Nephron progenitor cell (in vitro differentiated cells): Measurements from ENCODE around the gene C3orf38.
"Not testable (repeated sequence)": the region's sequence is repeated elsewhere in the genome, so short reads cannot be mapped to it uniquely, and the experiment has no call there.

Source experiments
- DNase-seq: peaks from one replicate; pipeline ENCODE4 v3.0.0; 2021
- H3K27ac Mint-ChIP-seq: 2 replicates; pipeline ENCODE4 v1.8.0; 2021; ENCODE audit warnings: mild to moderate bottlenecking, moderate library complexity, mixed read lengths
- H3K27me3 Mint-ChIP-seq: 2 replicates; pipeline ENCODE4 v1.8.0; 2021; ENCODE audit warnings: mild to moderate bottlenecking, low read depth, mixed read lengths; ENCODE audit not compliant: poor library complexity
- H3K36me3 Mint-ChIP-seq: 2 replicates; pipeline ENCODE4 v1.8.0; 2021; ENCODE audit warnings: low read depth, mixed read lengths
- H3K4me1 Mint-ChIP-seq: 2 replicates; pipeline ENCODE4 v1.8.0; 2021; ENCODE audit warnings: mixed read lengths
- H3K4me3 Mint-ChIP-seq: 2 replicates; pipeline ENCODE4 v1.8.0; 2021; ENCODE audit warnings: mild to moderate bottlenecking, moderate library complexity, mixed read lengths
- H3K9me3 Mint-ChIP-seq: 2 replicates; pipeline ENCODE4 v1.8.0; 2021; ENCODE audit warnings: mild to moderate bottlenecking, moderate library complexity, mixed read lengths
- CTCF ChIP-seq: fragments of 200-600 bp; sonication (generic); IDR thresholded peaks from 2 replicates; pipeline ENCODE4 v1.5.0; 2021; ENCODE audit warnings: antibody characterized with exemption

C3orf38 gene

GRCh38 chr3:88114878-88115549 is 34.7 kb upstream of the C3orf38 start:
- peaks cover 4% of the 10 kb centered on the region for H3K9me3 Mint-ChIP-seq
- peaks cover 47% of the 10 kb centered on the region for H3K36me3 Mint-ChIP-seq
- no peak overlapping the region for H3K4me3 Mint-ChIP-seq
- peaks cover 25% of the 10 kb centered on the region for H3K4me1 Mint-ChIP-seq
- TF ChIP-seq CTCF, result no peak
- no peak for DNase-seq
- H3K27me3 Mint-ChIP-seq, result no peaks in the 10 kb centered on the region
- peak overlapping the region; percentile 64 for H3K27ac Mint-ChIP-seq

- H3K9me3 Mint-ChIP-seq, result peaks cover 4% of the 10 kb centered on the region
- TF ChIP-seq CTCF, result no peak
- no peak overlapping the region for H3K4me3 Mint-ChIP-seq
- H3K27me3 Mint-ChIP-seq, result no peaks in the 10 kb centered on the region
- DNase-seq, result no peak
- peaks cover 20% of the 10 kb centered on the region for H3K4me1 Mint-ChIP-seq
- peaks cover 59% of the 10 kb centered on the region for H3K36me3 Mint-ChIP-seq
- no peak overlapping the region for H3K27ac Mint-ChIP-seq
These were observed 32.1 kb upstream of the C3orf38 start for GRCh38 chr3:88117683-88118082.

- H3K27ac Mint-ChIP-seq, DNase-seq, H3K27me3 Mint-ChIP-seq, H3K4me3 Mint-ChIP-seq, H3K9me3 Mint-ChIP-seq: not testable (repeated sequence)
- Mint-ChIP-seq H3K4me1 (peaks cover 11% of the 10 kb centered on the region), H3K36me3 (peaks cover 59% of the 10 kb centered on the region)
These were observed 31.2 kb upstream of the C3orf38 start for GRCh38 chr3:88118603-88119002.

- no peak for TF ChIP-seq CTCF
- Mint-ChIP-seq H3K36me3 (peaks cover 45% of the 10 kb centered on the region), H3K4me1 (no peaks in the 10 kb centered on the region), H3K27ac (no peak overlapping the region), H3K4me3 (no peak overlapping the region), H3K9me3 (no peaks in the 10 kb centered on the region), H3K27me3 (no peaks in the 10 kb centered on the region)
- no peak for DNase-seq
These were observed 26.2 kb upstream of the C3orf38 start for GRCh38 chr3:88123526-88123925.

GRCh38 chr3:88131695-88132094 is 18.1 kb upstream of the C3orf38 start:
- Mint-ChIP-seq H3K9me3 (no peaks in the 10 kb centered on the region), H3K36me3 (peaks cover 34% of the 10 kb centered on the region), H3K4me3 (no peak overlapping the region), H3K4me1 (no peaks in the 10 kb centered on the region), H3K27me3 (no peaks in the 10 kb centered on the region), H3K27ac (no peak overlapping the region)
- no peak for TF ChIP-seq CTCF
- DNase-seq, result no peak

- DNase-seq, result no peak
- H3K27me3 Mint-ChIP-seq, result no peaks in the 10 kb centered on the region
- H3K4me3 Mint-ChIP-seq, result no peak overlapping the region
- peaks cover 33% of the 10 kb centered on the region for H3K36me3 Mint-ChIP-seq
- no peaks in the 10 kb centered on the region for H3K9me3 Mint-ChIP-seq
- TF ChIP-seq CTCF, result no peak
- H3K4me1 Mint-ChIP-seq, result no peaks in the 10 kb centered on the region
- no peak overlapping the region for H3K27ac Mint-ChIP-seq
These were observed 16.9 kb upstream of the C3orf38 start for GRCh38 chr3:88132894-88133293.
